ENCODE results near the gene PPP1R14C.

Gene PPP1R14C

GRCh38 chr6:150273457-150274309, 130.8 kb downstream of the PPP1R14C start:
- DNase-seq, result no peak

DNA sequence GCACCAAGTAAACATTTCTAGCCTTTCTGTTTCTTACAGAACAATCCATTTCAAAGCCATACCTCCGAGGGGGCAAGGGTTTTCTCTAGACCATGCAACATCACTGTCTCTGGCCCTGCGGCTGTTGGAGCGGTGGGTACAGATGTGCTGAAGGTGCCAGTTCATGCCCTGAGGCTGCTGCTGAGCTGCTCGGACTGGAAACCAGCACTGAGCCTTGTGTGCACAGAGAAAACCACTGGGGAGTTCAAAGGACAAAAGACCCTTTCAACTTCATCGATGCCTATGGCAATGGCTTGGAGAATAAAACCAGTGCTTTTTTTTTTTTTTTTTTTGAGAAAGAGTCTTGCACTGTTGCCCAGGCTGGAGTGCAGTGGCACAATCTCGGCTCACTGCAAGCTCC, 132.6 kb downstream of the PPP1R14C start:
- no peak for DNase-seq

DNA sequence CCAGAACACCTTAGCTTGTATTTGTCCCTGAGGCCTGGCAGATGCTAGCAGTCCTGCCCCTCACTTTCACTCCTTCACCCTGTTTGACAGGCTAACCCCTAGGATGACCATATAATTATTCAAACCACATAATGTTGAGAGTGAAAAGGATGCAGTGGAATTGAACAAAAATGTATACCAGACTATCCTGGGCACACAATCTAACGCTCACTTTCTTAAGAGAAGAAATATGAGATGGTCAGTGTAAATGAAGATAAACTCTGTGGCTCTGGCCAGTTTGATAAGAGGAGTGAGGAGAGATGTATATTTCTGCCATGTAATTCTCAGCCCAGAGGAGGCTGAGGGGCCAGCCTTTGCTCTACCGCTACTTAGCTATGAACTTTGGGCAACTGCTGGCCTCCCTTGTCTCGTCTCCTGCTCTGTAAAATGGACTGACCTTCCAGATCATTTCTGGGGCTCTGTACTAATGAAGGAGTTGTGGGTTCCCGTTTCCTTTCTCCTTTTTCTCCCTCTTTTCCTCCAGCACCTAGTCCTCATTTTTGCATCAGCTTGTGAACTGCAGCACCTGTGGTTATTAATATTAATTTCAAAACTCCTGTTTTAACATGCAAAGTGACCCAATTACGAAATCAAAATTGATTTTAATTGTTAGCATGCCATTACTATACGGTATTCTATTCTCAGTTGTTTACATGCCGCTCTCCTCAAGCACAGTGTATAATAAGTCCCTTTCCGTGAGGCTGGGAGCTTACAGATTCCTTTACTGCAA, 133.5 kb downstream of the PPP1R14C start:
- no peak for DNase-seq

DNA sequence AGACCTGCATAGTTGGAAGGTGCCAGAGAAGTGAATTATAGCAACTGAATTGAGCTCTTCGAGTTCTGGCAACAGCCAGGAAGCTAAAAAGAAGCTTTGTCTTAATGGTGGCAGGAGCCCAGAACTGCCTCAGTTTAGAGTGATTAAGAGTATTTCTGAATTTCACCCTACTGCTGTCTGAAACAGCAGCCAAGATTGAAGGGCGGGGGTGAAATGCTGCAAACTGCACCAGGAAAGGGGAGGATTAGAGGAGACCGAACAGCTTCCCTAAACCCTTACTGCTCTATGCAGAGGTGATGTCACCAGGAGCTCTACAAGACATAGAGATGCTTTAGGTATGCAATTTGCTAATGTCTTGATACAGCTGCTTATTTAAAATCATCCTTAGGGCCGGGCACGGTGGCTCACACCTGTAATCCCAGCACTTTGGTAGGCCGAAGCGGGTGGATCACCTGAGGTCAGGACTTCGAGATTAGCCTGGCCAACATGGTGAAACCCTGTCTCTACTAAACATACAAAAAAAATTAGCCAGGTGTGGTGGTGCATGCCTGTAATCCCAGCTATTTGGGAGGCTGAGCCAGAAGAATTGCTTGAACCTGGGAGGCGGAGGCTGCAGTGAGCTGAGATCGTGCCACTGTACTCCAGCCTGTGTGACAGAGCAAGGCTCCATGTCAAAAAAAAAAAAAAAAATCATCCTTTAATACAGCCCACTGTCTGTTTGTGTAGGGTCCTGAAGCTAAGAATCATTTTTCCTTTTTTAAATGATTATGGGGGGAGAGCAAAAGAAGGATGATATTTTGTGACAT, 134.3 kb downstream of the PPP1R14C start:
- no peak for DNase-seq

GRCh38 chr6:150279533-150279932, 136.7 kb downstream of the PPP1R14C start:
- DNase-seq, result no peak

- no peak for DNase-seq
Observed at GRCh38 chr6:150280703-150281102, 137.9 kb downstream of the PPP1R14C start.

- no peak for DNase-seq
Observed at GRCh38 chr6:150281767-150282166, 138.9 kb downstream of the PPP1R14C start.

GRCh38 chr6:150282806-150283205, 140.0 kb downstream of the PPP1R14C start:
- no peak for DNase-seq

DNA sequence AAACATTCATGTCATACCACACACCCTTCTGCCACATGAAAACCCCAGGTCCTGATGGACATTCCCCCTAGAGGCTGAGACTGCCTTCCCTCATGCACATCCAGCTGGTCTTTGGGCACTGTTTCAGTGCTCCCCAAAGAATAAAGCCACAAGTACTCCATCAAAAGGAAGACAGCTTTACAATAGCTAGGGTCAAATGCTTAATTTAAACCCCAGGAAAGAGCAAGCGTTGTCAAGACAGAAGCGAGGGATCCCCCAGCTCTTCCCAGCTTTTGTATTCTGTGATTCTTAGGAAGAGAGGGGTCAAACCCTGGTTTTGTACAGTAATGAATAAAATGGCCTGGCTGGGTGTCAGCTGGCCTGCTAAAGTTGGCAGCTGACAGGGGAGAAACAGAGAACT, 143.6 kb downstream of the PPP1R14C start:
- DNase-seq, result no peak

GRCh38 chr6:150286912-150287311, 144.1 kb downstream of the PPP1R14C start:
- no peak for DNase-seq

DNA sequence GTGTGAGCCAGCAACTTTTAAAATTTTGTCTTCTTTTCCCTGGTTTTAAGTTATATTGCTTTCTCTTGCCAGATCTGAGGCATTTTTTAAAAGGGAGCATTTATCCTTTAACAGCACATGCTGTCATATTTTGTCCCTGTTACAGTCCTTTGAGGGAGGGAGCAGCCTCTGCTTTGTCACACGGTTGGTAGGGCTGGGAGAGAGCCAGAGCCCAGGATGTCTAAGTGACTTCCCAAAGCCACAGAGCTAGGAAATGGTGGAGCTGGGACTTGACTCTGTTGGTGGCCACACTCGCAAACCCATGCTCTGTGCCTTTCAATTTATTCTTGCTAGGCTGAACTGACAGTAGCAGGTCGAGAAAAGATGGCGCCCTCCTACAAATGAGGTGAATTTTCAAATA, 145.6 kb downstream of the PPP1R14C start:
- DNase-seq, result no peak

DNA sequence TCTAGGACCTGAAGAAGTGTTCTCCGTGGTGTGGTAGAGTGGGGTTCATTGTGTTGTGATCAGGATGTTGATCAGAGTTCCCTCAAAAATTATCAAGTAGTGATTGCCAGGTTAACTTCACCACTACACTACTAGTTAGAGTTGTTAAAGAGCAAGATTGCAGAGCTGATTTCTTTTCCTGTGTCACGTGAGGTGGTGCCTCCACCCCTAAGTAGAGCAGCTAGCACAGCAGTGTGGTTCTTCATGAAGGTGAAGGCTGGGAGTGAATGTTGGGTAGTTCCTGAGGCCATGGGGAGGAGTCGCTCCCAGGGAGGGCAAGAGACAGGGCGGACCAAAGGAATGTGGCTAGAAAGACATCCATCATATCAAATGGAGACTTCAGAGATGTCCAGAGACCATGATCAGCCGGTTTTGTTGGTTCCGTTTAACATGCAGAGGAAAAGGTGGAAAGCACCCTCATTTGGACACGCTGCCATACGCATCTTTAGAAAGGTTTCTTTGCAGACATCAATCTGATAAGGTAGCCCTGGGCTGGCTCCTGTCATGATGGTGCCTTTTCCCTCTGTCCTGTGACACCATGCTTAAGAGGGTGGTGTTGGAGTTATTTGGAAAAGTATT, 146.7 kb downstream of the PPP1R14C start:
- DNase-seq, result no peak

DNA sequence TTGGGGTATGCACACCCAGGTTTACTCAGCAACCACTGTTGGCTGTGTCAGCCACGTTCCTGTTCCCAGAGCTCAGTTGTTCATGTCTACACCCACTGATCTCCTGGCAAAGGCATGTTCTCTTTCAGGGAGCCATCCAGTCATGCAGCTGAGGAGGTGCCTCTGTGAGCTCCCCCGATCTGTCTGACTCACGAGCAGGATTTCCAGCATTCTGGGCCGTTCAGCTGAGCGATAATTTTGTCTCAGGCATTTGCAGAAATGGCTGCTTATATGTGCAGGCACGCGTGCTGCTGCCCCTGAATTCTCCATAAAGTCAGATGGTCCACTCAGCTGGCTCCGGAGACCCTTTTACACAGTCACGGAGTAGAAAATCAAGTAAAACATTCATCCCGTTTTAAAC, 147.6 kb downstream of the PPP1R14C start:
- DNase-seq, result no peak

DNA sequence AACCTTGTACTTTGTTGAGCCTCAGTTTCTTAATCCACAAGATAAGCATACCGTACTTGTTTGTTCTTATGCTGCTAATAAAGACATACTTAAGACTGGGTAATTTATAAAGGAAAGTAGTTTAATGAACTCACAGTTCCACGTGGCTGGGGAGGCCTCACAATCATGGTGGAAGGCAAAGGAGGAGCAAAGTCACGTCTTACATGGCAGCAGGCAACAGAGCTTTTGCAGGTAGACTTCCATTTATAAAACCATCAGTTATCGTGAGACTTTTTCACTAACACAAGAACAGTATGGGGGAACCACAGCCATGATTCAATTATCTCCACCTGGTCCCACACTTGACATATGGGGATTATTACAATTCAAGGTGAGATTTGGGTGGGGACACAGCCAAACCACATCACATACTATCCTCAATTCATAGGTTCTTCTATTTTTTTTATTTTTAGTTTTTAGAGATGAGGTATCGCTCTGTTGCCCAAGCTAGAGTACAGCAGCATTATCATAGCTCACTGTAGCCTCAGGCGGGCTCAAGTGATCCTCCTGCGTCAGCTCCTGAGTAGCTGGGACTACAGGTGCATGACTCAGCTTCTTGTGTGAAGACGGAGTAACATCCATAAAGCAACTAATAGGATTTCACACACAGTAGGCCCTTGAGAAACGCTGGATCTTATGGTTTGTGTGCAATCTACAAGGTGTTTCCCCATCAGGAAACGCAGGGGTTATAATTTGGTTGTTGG, 149.3 kb downstream of the PPP1R14C start:
- no peak for DNase-seq

- DNase-seq, result no peak
Observed at GRCh38 chr6:150293019-150293418, 150.2 kb downstream of the PPP1R14C start.

GRCh38 chr6:150293423-150294173, 150.8 kb downstream of the PPP1R14C start:
- DNase-seq, result no peak

DNA sequence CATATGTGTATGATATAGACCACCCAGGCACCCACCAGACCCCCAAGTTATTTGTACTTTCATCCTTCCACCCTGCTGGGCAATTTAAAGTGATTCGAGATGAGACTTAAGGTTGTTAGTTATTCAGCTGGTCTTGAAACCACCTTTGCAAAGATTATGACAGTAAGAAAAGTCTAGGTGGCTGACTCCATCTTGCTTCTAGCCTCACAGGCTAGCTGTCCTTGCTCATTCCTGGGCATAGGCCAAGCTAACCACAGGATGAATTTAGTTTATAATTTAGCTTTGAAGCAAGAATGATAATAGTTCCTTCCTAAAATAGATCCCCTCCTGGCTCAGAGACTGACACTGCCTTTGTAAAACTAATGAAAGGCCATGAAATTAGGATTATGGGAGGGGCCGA, 154.0 kb downstream of the PPP1R14C start:
- no peak for DNase-seq

DNA sequence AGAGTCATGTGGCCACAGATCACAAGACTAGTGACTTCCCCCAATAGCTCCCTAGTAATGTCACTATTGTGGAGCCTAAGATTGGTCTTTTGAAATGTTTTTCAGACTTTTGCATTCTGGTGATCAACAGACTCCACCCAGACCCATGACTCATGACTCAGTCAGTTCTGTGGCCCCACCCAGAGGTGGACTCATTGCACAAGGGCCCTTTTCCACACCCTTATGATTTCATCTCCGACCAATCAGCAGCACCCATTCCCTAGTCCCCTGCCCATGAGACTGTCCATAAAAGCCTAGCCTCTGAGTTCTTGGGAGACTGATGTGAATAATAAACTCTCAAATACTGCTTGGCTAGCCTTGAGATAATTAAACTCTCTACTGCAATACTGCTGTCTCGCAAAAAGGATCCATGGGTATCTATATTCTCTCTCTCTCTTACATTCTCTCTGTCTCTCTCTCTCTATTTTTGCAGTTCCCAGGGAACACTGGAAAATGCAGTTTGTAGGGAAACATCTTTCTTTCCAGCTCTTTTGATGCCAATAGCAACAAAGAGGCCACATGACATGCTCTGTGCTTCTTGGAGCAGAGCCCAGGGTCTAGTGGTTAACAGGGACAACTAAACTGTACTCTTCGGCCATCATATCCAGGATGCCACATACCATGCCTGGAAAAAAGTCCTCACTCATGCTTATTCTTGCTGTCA, 154.6 kb downstream of the PPP1R14C start:
- DNase-seq, result no peak

DNA sequence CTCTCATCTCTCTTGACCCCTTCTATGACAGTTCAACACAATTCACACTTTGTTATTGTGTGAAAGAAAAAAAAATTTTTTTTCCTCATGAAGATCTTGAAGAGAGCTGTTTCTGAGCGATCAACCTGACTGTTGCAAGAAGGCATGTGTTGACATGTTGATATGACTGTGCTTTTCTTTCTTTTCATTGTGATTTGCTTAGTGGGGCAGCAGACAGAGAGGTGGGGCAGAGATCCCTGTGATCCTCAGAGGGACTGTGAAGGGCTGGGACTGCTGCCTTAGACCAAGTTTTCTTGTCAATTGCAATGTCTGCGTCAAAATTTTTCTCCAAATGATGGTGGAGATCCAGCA, 155.2 kb downstream of the PPP1R14C start:
- DNase-seq, result no peak

GRCh38 chr6:150298676-150299075, 155.8 kb downstream of the PPP1R14C start:
- no peak for DNase-seq

Data from NCI-H1092 (cell line).